Body of pancreas (tissue), 4 donors: Measurements from ENCODE around the gene KRT35.

Experiments
- CTCF ChIP-seq, 7 experiments: fragments of 450-650 bp in 4 of 7; fragments of 200-600 bp in 3 of 7; sonication (generic) in 3 of 7; IDR thresholded peaks; one replicate each; pipeline ENCODE4 v1.5.1; 2016 to 2019; ENCODE audit warnings: antibody characterized with exemption in 7 of 7
- POLR2A ChIP-seq, 3 donors: fragments of 450-650 bp; IDR thresholded peaks; one replicate each; pipeline ENCODE4 v1.6.1; 2016; ENCODE audit warnings: antibody characterized with exemption in 3 of 3, mild to moderate bottlenecking in 2 of 3

GRCh38 chr17:41516147-41516829, 35.3 kb upstream of the KRT35 start:
- TF ChIP-seq CTCF (IDR thresholded peaks at IDR 0.05): no peak
- TF ChIP-seq POLR2A (IDR thresholded peaks at IDR 0.05): no peak
